Measurements from ENCODE around the gene USP7. TPM values are rescaled to one million over a fixed set of nuclear protein-coding genes. Genes with fewer than 3 reads are reported as not detected.

Gene USP7
- total and polyA plus RNA-seq, 4 donors = 13.7 to 85.6 (median 37.7) TPM

DNA sequence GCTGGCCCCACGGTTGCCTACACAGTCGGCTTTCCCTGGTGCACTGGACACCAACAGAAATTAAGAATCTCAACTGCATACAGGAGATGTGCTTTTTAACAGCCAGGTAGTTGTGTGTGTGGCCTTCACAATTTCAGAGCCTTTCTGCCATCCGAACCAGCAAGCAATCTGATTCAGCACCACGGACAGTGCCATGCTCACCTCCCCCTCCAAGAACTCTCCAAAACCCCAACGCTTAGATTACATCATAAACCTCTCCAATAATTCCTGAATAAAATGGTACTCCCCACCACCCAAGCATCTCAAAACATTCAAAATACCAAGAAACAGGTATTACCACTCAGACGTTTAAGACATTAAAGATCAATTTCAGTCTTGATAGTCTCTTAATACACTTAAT, 31.8 kb downstream of the USP7 start:
- Histone ChIP-seq H3K4me3 (ENCODE audit: low read depth in 1 of 3, low read length in 3 of 3) (no peak overlapping the region), H3K27me3 (ENCODE audit: control insufficient read depth in 4 of 4, insufficient read depth in 4 of 4, low read length in 3 of 4) (no peaks in the 10 kb centered on the region), H3K9me3 (ENCODE audit: control insufficient read depth in 4 of 4, low read length in 3 of 4) (no peaks in the 10 kb centered on the region), H3K36me3 (ENCODE audit: control insufficient read depth in 4 of 4, insufficient read depth in 3 of 4, low read depth in 1 of 4, low read length in 3 of 4) (peaks cover 2 to 19% (median 6%) of the 10 kb centered on the region in 4 donors), H3K27ac (ENCODE audit: low read depth in 1 of 2, low read length in 2 of 2) (no peak overlapping the region), H3K9ac (ENCODE audit: low read depth in 1 of 2, low read length in 2 of 2) (no peak overlapping the region), H3K4me1 (ENCODE audit: control insufficient read depth in 4 of 4, insufficient read depth in 4 of 4, low read length in 3 of 4) (peaks cover 0 to 16% (median 4%) of the 10 kb centered on the region in 4 donors)
- DNase-seq (ENCODE audit: low spot score) = peak; percentile 56
- 45% methylated on average over 6 of the region's 6 CpGs for WGBS
- TF ChIP-seq, protein P1, sequence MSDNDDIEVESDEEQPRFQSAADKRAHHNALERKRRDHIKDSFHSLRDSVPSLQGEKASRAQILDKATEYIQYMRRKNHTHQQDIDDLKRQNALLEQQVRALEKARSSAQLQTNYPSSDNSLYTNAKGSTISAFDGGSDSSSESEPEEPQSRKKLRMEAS (IDR thresholded peaks at IDR 0.05) = no peak
- TF ChIP-seq, protein P2, sequence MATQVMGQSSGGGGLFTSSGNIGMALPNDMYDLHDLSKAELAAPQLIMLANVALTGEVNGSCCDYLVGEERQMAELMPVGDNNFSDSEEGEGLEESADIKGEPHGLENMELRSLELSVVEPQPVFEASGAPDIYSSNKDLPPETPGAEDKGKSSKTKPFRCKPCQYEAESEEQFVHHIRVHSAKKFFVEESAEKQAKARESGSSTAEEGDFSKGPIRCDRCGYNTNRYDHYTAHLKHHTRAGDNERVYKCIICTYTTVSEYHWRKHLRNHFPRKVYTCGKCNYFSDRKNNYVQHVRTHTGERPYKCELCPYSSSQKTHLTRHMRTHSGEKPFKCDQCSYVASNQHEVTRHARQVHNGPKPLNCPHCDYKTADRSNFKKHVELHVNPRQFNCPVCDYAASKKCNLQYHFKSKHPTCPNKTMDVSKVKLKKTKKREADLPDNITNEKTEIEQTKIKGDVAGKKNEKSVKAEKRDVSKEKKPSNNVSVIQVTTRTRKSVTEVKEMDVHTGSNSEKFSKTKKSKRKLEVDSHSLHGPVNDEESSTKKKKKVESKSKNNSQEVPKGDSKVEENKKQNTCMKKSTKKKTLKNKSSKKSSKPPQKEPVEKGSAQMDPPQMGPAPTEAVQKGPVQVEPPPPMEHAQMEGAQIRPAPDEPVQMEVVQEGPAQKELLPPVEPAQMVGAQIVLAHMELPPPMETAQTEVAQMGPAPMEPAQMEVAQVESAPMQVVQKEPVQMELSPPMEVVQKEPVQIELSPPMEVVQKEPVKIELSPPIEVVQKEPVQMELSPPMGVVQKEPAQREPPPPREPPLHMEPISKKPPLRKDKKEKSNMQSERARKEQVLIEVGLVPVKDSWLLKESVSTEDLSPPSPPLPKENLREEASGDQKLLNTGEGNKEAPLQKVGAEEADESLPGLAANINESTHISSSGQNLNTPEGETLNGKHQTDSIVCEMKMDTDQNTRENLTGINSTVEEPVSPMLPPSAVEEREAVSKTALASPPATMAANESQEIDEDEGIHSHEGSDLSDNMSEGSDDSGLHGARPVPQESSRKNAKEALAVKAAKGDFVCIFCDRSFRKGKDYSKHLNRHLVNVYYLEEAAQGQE (IDR thresholded peaks at IDR 0.05) = peak; percentile 100
- TF ChIP-seq RAD21 (IDR thresholded peaks at IDR 0.05) (peak in 1 of 2 donors; percentile 12), FOXA1 (IDR thresholded peaks at IDR 0.05) (no peak), GABPA (IDR thresholded peaks at IDR 0.05 in 1 of 2, conservative IDR thresholded peaks at IDR 0.05 in 1 of 2) (no peak), EGR1 (IDR thresholded peaks at IDR 0.05; ENCODE audit: low read depth in 2 of 2) (no peak), YY1 (IDR thresholded peaks at IDR 0.05) (no peak)
- TF ChIP-seq, protein P3, sequence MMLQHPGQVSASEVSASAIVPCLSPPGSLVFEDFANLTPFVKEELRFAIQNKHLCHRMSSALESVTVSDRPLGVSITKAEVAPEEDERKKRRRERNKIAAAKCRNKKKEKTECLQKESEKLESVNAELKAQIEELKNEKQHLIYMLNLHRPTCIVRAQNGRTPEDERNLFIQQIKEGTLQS (IDR thresholded peaks at IDR 0.05) = no peak

DNA sequence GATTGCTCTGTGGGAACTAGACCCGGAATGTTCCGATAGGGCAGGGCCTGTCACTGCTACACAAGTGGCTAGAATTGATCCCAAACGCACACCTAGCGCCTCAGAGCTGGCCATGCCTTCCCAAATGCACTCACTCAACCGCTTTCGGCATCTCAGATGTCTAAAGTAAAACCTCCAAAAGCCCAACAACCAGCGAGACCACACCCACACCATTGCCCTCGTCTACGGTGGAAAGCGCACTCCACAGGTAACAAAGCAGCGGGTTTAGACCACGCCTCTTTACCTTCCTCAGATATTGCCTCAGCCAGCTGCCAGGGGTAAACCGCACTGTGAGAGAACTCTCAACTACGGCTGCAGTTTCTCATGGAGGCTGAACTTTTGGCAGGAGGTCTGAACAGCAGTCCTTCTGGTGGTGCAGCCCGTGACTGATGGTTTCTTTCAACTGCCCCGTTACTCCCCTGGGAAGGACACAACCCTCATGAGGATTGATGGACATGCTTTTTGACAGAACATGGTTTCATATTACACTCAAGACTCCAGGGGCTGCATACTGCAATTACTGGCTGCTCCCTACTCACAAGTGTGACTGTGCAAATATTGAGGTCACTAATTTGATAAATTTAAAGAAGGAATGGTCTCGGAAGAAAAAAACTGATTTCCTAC, 34.5 kb downstream of the USP7 start:
- DNase-seq (ENCODE audit: low spot score) = no peak
- Histone ChIP-seq H3K4me3 (ENCODE audit: low read depth in 1 of 3, low read length in 3 of 3) (no peak overlapping the region), H3K27me3 (ENCODE audit: control insufficient read depth in 4 of 4, insufficient read depth in 4 of 4, low read length in 3 of 4) (no peaks in the 10 kb centered on the region), H3K27ac (ENCODE audit: low read depth in 1 of 2, low read length in 2 of 2) (no peak overlapping the region), H3K36me3 (ENCODE audit: control insufficient read depth in 4 of 4, insufficient read depth in 3 of 4, low read depth in 1 of 4, low read length in 3 of 4) (peaks cover 2 to 22% (median 7%) of the 10 kb centered on the region in 4 donors), H3K4me1 (ENCODE audit: control insufficient read depth in 4 of 4, insufficient read depth in 4 of 4, low read length in 3 of 4) (peaks cover 0 to 10% (median 7%) of the 10 kb centered on the region in 4 donors), H3K9me3 (ENCODE audit: control insufficient read depth in 4 of 4, low read length in 3 of 4) (no peaks in the 10 kb centered on the region), H3K9ac (ENCODE audit: low read depth in 1 of 2, low read length in 2 of 2) (no peak overlapping the region)
- 94% methylated on average over 17 of the region's 17 CpGs for WGBS
- TF ChIP-seq YY1 (IDR thresholded peaks at IDR 0.05) (no peak), RAD21 (IDR thresholded peaks at IDR 0.05) (no peak), RXRA (IDR thresholded peaks at IDR 0.05) (no peak)
- TF ChIP-seq, protein P4, sequence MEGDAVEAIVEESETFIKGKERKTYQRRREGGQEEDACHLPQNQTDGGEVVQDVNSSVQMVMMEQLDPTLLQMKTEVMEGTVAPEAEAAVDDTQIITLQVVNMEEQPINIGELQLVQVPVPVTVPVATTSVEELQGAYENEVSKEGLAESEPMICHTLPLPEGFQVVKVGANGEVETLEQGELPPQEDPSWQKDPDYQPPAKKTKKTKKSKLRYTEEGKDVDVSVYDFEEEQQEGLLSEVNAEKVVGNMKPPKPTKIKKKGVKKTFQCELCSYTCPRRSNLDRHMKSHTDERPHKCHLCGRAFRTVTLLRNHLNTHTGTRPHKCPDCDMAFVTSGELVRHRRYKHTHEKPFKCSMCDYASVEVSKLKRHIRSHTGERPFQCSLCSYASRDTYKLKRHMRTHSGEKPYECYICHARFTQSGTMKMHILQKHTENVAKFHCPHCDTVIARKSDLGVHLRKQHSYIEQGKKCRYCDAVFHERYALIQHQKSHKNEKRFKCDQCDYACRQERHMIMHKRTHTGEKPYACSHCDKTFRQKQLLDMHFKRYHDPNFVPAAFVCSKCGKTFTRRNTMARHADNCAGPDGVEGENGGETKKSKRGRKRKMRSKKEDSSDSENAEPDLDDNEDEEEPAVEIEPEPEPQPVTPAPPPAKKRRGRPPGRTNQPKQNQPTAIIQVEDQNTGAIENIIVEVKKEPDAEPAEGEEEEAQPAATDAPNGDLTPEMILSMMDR (IDR thresholded peaks at IDR 0.05; ENCODE audit: low read depth, low read length, missing input control) = no peak
